Activated naive CD8-positive, alpha-beta T cell treated with anti-CD3 and anti-CD28 coated beads, Interleukin-2, amount 50 U/mL, for 16 hours (primary cell): Measurements from ENCODE around the gene RMND5B.
A peak's percentile ranks its signal among the peaks of the same experiment; 100 is the strongest.
"Not testable (repeated sequence)": the region's sequence is repeated elsewhere in the genome, so short reads cannot be mapped to it uniquely, and the experiment has no call there.

Experiments
- DNase-seq: peaks from one replicate; pipeline ENCODE4 v3.0.0-alpha.2; 2020; ENCODE audit warnings: low read depth, low spot score

Gene RMND5B, protein sequence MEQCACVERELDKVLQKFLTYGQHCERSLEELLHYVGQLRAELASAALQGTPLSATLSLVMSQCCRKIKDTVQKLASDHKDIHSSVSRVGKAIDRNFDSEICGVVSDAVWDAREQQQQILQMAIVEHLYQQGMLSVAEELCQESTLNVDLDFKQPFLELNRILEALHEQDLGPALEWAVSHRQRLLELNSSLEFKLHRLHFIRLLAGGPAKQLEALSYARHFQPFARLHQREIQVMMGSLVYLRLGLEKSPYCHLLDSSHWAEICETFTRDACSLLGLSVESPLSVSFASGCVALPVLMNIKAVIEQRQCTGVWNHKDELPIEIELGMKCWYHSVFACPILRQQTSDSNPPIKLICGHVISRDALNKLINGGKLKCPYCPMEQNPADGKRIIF

DNA sequence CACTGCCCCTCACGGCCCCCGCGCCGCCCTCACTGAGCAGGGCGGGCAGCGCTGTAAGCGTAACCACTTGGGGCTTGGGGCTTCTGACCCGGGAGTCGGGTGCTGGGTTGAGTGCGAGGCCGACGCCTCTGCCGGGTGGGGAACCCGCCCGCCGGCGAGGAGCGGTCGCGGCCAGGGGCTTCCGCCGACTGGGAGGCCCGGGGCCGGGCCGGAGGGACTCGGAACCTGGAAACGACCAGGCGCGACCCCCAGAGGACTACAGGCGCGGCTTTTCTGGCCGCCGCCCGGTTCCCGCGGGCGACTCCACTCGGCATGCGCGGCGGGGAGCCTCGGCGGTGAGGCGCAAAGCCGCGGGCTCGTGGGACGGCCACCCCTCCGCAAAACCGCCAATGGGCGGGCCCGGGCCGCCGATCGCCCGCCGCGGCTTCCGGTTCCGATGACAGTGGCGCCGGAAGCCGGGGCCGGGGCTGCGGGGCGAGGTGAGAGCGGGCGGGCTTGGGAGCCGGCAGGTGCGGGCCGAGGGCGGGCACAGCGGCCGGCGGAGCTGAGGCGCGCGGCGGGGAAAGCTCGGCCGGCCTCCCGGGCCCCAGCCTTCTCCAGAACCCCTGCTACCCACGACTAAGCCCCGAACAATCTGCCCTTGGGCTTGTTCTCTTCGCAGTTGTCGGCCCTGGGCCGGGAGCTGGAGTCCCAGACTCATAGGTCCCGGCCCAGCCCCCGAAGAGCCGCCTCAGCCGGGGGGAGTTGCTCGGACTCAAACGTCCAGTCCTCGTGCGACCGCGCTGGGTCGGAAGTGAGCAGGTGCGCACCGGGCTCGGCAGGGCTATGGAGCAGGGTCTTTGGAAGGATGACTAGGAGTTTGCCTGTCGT lies at the start of gene RMND5B:
Gene RMND5B (plus strand): TSS at position 439 of the 870 bp plus-strand sequence. CDS start 7,106 bp downstream, outside the sequence.
- peak; percentile 66 for DNase-seq

DNA sequence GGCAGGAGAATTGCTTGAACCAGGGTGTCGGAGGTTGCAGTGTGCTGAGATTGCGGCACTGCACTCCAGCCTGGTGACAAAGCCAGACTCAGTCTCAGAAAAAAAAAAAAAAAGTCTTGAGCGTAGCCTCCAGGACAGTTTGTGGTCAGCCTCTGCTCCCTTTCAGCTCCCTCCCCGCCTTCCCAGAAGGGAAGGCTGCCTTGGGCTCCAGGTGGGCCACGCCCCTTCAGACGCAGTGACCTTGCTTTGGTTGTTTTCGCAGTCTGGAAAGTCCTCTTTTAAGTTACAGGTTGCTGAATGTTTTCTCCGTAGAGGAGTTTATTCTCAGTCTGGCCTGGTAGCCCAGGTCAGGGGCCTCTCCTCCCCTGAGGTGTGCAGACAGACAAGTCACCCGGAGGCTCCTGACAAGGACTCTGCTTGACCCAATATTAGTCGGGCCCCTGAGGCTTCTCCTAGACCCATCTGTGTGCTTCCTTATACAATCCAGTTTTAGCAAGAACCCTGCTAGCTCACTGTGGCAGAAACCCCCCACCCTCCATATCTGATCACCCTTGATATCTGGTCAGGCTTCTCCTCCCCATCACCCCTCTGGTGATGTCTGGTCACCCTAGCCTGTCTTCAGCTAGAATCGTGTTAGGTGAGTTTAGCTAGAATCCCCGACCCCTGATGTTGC lies 49.1 kb upstream of the RMND5B start:
- no peak for DNase-seq

DNA sequence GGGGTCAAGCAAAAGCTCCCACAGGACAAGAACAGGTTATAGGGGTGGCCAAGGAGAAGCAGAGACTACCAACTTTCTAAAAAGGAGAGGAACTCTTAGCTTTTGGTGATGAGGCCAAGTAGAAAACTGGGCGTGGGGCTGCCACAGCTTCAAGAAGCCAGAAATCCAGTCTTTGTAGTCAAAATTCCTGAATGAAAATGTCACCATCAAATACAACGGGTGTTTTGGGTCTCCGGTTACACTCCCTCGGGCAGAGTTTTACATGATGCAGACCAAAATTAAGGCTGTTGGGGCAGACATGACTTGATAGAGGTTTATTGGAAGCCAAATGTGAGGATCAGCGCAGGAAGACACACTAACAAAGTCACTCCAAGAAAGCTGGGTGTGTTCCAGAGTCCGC lies 46.9 kb upstream of the RMND5B start:
- DNase-seq, result no peak

DNA sequence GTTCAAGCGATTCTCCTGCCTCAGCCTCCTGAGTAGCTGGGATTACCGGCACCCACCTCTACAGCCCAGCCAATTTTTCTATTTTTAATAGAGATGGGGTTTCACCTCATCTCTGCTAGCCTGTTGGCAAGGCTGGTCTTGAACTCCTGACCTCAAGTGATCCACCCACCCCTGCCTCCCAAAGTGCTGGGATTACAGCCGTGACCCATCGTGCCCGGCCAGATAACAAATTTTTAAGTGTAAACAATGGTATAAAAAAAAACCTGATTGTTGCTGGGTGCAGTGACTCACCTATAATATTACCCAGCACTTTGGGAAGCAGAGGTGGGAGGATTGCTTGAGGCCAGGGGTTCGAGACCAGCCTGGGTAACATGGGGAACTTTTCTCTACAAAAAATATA lies 45.5 kb upstream of the RMND5B start:
- DNase-seq, result no peak

DNA sequence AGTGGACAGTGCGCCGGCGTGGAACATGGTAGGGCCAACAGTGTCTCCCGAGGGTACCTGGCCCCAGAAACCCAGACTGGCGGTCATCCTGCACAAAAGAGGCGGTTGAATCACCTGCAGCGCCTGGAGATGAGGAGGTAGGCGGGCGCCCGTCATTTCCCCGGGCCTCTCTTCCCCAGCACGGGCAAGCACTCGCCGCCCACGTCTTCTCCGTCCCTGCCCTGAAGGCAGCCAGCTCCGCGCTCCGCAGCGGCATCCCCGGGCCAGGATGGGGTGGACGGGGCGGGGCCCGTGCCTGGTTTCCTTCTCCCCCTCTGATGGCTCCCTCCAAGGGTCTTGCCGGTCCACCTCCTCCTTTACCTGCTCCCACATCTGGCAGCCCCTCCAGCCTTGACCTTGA lies 44.5 kb upstream of the RMND5B start:
- DNase-seq, result no peak

DNA sequence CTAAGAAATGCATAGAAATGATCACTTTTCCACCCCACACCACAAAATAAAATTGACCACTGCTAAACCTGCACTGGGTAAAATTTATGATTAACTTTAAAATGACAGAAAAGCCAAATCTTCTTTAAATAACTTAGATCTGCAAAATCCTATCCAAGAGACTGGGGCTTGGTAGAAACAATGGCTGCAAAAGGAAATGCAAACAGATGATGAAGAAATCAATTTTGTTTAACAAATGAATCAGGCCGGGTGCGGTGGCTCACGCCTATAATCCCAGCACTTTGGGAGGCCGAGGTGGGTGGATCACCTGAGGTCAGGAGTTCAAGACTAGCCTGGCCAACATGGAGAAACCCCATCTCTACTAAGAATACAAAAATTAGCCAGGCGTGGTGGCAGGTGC lies 43.6 kb upstream of the RMND5B start:
- not testable (repeated sequence) for DNase-seq

DNA sequence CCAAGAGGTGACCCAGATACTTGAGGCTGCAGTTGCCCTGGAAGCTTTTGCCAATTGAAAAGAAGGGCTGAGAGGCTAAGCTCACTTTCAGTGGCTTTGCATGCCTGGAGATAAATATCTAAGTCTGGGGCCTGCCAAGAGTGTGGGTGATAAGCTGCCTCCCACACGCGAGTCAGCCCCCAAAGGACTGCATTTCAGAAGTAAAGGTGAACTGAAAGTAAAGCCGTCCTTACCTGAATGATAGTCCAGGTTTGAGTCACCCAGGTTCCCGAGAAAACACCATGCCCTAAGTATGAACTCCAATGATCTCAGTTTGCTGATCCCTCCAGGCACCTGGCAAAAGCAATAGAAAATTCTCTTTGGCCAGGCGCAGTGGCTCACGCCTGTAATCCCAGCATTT lies 40.0 kb upstream of the RMND5B start:
- no peak for DNase-seq

DNA sequence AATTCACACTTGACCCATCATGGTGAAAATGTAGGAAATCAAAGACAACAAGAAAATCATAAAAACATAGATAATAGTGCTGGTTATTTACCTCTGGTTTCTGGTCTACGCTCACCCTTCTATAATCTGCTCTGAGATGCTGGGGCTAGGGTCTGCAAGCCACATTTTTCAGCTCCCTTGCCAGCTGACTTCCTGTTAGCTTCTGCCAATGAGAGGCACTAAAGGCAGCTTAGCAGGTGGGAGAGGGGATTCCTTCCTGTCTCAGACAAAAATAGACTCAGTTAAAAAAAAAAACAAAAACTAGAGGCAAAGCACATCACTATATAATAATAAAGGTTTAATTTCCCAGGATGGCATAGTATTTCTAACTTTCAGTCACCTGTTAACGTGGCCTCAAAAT lies 37.7 kb upstream of the RMND5B start:
- no peak for DNase-seq

DNA sequence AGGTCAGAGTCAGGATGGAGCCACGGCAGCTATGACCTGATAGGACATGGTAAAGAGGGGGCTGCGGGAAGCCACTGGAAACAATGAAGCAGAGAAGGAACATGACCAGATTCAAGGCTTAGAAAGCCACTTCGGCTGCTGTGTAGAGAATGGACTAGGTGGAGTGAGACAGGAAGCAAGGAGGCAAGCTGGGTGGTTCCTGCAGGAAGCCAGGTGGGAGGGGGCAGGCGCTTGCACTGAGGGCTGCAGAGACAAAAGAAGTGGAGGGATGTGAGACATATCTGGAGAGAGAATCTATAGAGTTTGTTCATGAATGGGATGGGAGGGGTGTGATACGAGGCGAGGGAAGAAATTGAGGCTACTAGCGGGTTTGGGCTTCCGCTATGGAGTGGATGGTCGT lies 36.5 kb upstream of the RMND5B start:
- no peak for DNase-seq

DNA sequence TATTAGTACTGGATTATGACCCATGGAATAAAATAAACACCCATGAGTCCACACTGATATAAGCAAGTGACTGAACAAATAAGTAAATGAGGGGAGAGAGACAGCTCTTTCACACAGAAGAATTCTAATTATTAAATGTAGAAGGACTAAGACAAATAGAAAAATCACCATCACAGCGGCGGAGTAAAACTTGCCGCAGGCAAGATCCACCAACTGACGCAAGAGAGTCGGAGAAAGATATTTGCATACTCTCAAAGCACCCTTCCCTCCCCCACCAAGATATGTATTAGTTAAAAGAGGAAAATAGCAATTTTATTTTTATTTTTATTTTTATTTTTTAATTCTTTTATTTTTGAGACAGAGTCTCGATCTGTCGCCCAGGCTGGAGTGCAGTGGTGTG lies 32.1 kb upstream of the RMND5B start:
- DNase-seq, result no peak

DNA sequence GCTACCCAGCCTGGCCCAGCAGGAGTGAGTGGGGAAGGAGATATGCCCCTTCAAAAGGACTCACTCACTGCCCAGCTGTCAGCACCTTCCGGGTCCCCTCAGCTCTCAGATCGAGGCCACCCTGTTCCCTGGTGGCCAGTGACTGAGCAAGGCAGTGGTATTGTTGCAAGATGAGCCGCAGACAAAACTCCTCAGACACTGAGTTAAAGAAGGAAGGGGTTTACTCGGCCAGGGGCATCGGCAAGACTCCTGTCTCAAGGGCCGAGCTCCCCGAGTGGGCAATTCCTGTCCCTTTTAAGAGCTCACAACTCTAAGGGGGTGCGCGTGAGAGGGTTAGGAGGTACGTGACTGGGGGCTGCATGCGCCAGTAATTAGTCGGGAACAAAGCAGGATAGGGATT lies 27.2 kb upstream of the RMND5B start:
- DNase-seq, result no peak

DNA sequence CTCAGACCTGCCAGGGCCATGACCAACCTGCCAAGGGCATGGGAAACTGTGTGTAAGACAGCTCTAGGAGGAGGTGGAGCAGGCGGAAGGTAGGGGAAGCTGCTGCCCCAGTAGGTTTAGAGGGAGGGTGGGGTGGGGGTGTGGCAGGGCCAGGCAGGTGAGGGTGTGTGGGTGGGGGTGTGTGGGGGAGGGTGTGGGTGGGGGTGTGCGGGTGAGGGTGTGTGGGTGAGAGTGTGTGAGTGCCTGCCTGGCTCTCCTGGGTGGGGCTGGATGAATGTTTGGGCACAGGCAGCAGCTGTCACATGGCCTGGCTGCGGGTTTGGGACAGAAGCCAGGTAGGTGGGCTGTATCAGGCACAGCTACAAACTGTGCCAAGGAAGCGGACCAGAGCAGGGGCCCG lies 26.3 kb upstream of the RMND5B start:
- DNase-seq, result no peak

DNA sequence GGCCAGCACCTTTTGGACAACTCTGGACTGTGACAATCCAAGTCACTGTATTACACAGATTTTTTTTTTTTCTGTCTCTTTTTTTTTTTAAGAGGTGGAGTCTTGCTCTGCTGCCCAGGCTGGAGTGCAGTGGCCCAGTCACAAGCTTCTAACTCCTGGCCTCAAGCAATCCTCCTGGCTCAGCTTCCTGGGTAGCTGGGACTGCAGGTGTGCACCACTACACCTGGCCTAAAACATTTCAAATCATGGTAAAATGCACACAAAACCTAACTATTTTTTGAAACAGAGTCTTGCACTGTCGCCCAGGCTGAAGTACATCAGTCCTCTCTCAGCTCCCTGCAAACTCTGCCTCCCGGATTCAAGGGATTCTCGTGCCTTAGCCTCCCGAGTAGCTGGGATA lies 24.7 kb upstream of the RMND5B start:
- no peak for DNase-seq

DNA sequence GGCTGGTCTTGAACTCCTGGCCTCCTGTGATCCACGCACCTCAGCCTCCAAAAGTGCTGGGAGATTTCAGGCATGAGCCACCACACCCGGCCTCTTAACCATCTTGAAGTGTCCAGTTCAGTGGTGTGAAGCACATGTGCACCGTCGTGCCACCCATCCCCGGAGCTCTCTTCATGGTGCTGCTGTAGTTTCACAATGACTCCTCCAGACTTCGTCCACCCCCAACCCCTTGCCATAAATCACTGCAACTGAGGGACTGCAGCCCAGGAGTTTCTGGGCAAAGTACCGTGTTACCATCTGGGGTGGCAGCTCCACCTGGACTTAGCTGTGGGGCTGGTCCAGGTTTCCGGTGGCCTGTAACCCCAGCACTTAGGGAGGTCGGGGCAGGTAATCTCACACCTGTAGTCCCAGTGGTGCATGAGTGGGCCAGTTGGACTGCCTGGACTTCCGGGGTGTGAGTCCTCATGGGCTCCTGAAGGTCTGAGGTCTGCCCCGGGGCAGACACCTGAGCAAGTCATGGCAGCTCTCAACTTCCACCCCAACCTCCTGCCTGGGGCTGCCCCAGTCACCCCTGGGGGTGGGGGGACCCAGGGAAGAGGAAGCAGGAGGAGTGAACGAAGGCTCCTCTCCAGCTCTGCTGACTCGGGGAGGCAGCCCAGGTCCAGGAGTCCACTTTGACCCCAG lies 24.1 kb upstream of the RMND5B start:
- no peak for DNase-seq

DNA sequence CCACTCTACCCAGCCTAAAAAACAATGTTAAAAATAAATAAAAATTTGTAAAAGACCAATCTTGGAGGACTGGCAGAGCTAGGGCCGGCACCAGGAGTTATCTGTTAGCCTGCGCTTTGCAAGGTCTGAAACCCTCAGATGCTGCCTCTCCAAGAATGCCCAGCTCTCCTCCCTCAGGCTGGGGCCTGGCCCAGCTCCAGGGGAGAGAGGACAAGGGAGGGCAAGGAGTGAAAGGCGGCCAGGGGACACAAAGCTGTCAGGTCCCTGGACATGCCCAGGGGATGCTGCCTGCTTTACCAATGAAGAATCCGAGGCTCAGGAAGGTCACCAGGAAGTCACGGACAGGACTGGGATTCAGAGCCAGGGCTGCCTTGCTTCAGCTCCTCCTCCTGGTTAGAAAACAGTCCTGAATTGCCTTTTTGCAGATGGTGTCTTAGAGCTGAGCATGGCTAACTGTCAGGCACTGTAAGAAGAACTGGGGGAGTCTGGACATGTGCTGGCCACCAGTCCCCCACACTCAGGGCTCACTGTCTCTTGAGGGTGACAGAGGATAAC lies 23.0 kb upstream of the RMND5B start:
- DNase-seq, result no peak

DNA sequence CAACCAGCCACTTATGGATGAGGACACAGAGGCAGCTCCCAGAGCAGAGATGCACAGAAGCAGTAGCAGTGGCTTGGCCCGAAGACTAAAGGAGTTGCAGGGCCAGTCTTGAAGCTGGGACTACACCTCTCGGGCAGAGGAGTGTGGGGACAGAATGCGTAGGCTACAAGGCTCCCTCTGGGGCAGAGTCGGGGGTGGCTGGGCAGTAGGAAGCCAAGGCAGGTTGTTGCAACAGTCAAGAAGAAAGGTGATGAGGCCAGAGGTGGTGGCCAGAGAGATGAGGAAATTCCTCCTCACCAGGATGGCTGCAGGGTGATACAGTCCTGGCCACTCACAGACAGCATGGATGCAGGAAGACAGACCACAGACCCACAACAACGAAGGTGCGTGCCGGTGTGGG lies 22.4 kb upstream of the RMND5B start:
- DNase-seq, result no peak

DNA sequence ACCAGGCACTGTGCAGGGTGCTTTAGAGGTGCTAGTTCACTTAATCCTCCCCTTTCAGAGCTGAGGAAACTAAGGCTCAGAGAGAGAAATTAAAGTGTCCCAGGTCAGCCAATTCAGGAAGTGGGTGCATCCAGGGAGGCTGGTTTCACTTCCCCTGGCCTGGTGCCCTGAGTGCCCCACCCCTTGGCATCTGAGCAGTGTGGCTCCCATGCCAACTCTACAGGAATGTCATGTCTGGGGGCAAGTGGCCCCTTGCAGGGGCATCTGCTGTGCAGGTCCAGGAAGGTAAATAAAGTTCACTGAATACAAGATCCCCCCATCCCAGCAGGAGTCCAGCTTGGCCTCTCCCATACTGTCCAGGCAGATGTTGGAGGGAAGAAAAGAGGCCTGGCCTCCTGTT lies 21.8 kb upstream of the RMND5B start:
- DNase-seq, result no peak

DNA sequence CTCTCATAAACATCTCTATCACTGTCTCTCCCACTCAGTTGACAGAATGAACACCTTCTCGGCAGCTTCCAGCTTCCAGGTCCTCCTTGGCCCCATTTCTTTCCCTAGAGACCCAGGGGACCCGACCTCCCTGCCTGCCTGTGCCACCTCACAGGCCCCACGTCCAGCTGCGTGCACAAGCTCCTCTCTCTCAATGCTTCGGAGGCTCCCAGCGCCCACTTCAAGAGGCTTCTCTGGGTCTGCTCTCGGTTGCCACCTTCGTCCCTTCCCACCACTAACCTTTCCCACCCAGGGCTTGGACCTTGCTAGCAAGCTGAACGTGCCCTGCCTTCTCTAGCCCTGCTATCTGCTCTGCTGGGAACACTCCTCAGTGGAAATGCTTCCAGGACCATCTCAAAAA lies 20.3 kb upstream of the RMND5B start:
- no peak for DNase-seq

DNA sequence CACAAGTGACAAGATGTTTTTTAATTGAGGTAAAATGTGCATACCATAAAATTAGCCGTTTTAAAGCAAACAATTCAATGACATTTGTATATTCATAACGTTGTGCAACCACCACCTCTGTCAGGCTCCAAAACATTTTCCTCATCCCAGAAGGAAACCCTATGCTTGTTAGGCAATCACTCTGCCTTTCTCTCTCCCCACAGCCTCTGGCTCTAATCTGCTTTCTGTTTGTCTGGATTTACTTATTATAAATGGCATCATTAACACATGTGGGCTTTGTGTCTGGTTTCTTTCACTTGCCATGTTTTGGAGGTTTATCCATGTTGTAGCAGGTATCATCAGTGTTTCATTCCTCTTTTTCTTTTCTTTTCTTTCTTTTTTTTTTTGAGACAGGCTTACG lies 18.9 kb upstream of the RMND5B start:
- DNase-seq, result no peak

DNA sequence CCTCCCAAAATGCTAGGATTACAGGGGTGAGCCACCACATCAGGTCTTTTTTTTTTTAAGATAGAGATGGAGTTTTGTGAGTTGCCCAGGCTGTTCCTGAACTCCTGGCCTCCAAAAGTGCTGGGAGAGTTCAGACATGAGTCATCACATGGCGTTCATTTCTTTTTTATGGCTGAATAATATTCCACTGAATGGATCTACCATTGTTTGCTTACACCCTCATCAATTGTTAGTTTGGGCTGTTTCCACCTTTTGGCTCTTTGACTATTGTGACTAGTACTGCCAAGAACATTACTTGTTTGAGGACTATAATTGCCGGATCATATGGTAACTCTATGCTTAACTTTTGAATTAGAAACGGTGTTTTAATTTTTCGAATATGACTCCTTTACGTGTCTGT lies 18.3 kb upstream of the RMND5B start:
- no peak for DNase-seq

DNA sequence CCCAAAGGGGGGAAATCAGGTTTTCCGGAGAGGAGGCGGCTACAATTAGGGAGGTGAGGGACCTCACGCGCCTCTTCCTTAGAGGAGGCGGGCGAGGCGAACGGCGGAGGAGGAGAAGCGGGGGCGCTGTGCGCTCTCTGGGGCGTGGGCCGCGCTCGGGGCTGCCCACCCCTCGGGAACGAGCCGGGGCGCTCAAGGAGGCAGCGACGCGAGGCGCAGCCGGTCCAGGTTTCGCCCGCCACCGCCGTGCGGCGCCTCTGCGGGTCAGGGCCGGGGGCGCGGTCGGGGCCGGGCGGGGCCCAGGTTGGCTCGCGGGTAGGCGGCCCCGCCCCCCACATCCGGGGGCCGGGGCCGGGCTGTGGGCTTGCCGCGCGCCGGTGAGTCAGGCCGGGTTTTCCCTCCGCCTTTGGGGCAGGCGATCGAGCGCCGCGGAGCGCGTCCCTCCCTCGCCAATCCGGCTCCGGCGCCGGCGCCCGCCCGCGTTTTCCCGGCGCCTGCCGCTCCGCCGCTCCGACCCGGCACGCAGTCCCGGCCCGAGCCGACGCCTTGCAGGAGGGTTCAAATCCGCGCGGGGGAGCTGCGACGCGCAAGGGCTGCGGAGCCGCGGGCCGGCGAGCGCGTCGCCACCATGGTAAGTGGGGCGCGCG lies 17.6 kb upstream of the RMND5B start, which contains the start of gene N4BP3:
Gene N4BP3 (plus strand): TSS at position 392 of the 647 bp plus-strand sequence. CDS start 6,052 bp downstream, outside the sequence.
- peak; percentile 58 for DNase-seq
